ENCODE measurements around the gene SYNGR2.

DNA sequence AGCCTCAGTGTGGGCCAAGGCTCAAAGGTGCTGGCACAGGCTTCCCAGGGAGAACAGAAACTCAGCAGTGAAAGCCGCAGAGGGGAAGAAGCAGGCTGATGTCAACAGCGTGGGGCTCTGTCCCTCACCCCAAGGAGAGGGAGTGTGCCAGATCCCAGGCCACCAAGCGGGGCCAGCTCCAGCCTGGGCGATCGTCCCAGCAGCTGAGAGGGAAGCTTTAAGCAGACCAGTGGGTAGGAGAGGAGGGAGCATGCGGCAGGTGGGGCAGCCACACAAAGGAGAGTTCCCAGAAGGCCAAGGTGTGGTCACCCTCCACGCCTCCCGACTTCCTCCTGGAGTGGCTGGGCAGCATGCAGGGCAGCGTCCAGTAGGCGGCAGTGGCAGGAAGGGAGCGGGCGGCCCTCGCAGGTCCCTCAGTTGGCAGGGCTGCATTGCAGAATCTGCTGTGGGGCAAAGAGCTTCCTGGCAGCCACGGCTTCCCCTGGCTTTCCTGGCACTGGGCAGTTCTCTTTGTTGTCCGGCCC, 6.0 kb downstream of the SYNGR2 start:
- TF ChIP-seq, protein P1, sequence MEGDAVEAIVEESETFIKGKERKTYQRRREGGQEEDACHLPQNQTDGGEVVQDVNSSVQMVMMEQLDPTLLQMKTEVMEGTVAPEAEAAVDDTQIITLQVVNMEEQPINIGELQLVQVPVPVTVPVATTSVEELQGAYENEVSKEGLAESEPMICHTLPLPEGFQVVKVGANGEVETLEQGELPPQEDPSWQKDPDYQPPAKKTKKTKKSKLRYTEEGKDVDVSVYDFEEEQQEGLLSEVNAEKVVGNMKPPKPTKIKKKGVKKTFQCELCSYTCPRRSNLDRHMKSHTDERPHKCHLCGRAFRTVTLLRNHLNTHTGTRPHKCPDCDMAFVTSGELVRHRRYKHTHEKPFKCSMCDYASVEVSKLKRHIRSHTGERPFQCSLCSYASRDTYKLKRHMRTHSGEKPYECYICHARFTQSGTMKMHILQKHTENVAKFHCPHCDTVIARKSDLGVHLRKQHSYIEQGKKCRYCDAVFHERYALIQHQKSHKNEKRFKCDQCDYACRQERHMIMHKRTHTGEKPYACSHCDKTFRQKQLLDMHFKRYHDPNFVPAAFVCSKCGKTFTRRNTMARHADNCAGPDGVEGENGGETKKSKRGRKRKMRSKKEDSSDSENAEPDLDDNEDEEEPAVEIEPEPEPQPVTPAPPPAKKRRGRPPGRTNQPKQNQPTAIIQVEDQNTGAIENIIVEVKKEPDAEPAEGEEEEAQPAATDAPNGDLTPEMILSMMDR (IDR thresholded peaks at IDR 0.05) = peak in 5 of 6 experiments; percentile 21 to 92 (median 80)
- TF ChIP-seq POLR2A (IDR thresholded peaks at IDR 0.05) = peak in 1 of 2 donors; percentile 46

Data from thyroid gland (tissue), 4 donors.